Upper lobe of right lung (tissue), 1 donor: ENCODE data around the gene ABCC6. TPM values are rescaled to one million over a fixed set of nuclear protein-coding genes. Genes with fewer than 3 reads are reported as not detected.
A peak's percentile ranks its signal among the peaks of the same experiment; 100 is the strongest.

ENCODE experiments used
- ATAC-seq: fragments of 200-7000 bp; cut with Tn5 transposase; one replicate; pipeline ENCODE4 v1.9.1; 2020; ENCODE audit warnings: mild to moderate bottlenecking, moderate library complexity
- DNase-seq: peaks from one replicate; pipeline ENCODE4 v3.0.0-alpha.2; 2020
- H3K27ac ChIP-seq: fragments of 200-600 bp; one replicate; pipeline ENCODE4 v1.8.0; 2022
- H3K27me3 ChIP-seq: fragments of 200-600 bp; one replicate; pipeline ENCODE4 v1.8.0; 2022; ENCODE audit warnings: mild to moderate bottlenecking
- H3K36me3 ChIP-seq: fragments of 200-600 bp; one replicate; pipeline ENCODE4 v1.8.0; 2022
- H3K4me1 ChIP-seq: fragments of 200-600 bp; one replicate; pipeline ENCODE4 v1.8.0; 2022
- H3K4me3 ChIP-seq: fragments of 200-600 bp; one replicate; pipeline ENCODE4 v1.8.0; 2022; ENCODE audit warnings: mild to moderate bottlenecking
- H3K9me3 ChIP-seq: fragments of 200-600 bp; one replicate; pipeline ENCODE4 v1.8.0; 2022
- intact Hi-C: fragments of 100-400 bp; cut with DNase I; formaldehyde crosslinking; loops from one replicate; pipeline ENCODE4 v1.11.0; 2022
- total RNA-seq: library from RNA; stranded (reverse); fragmentation: NEBNext Ultra II Directional; extraction: Animal tissue kit (Norgen Biotek cat#: 25700); gene quantifications from one replicate; pipeline ENCODE4 v1.2.1, GENCODE V29; 2021
- TF ChIP-seq, protein P1 (sequence below): fragments of 200-600 bp; IDR thresholded peaks from one replicate; pipeline ENCODE4 v1.8.0; 2022; ENCODE audit warnings: antibody characterized with exemption
- donor health status: DM: no; HTN: yes; CAD: no; lungs with severe emphysema.

Gene ABCC6
- total RNA-seq, 1 donor from 2014 or later = 42.5 TPM

DNA sequence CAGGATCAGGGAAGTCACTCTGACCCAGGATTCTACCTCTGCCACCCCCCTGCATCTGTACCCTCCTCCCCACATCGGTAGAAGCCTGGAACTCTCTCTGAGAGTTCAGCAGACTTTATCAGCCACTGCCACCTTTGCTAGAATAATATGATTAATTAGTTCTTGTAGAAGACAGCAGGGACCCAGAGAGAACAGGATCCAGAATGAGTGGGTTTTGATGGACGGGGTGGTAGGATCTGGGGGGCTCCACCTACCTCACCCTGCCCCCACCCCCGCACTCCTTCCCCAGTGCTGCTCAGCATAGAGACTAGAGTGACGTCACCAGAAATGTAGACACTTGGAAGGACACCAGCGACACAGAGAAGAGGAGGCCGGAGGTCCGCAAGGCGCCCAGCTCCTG is 33.5 kb downstream of the ABCC6 start:
- Histone ChIP-seq H3K4me3 (no peak overlapping the region), H3K4me1 (no peaks in the 10 kb centered on the region), H3K27ac (no peak overlapping the region), H3K36me3 (no peaks in the 10 kb centered on the region), H3K27me3 (no peaks in the 10 kb centered on the region), H3K9me3 (no peaks in the 10 kb centered on the region)
- TF ChIP-seq, protein P1, sequence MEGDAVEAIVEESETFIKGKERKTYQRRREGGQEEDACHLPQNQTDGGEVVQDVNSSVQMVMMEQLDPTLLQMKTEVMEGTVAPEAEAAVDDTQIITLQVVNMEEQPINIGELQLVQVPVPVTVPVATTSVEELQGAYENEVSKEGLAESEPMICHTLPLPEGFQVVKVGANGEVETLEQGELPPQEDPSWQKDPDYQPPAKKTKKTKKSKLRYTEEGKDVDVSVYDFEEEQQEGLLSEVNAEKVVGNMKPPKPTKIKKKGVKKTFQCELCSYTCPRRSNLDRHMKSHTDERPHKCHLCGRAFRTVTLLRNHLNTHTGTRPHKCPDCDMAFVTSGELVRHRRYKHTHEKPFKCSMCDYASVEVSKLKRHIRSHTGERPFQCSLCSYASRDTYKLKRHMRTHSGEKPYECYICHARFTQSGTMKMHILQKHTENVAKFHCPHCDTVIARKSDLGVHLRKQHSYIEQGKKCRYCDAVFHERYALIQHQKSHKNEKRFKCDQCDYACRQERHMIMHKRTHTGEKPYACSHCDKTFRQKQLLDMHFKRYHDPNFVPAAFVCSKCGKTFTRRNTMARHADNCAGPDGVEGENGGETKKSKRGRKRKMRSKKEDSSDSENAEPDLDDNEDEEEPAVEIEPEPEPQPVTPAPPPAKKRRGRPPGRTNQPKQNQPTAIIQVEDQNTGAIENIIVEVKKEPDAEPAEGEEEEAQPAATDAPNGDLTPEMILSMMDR = no peak
- ATAC-seq = no peak
- intact Hi-C loops = no loop called here
- no peak for DNase-seq

DNA sequence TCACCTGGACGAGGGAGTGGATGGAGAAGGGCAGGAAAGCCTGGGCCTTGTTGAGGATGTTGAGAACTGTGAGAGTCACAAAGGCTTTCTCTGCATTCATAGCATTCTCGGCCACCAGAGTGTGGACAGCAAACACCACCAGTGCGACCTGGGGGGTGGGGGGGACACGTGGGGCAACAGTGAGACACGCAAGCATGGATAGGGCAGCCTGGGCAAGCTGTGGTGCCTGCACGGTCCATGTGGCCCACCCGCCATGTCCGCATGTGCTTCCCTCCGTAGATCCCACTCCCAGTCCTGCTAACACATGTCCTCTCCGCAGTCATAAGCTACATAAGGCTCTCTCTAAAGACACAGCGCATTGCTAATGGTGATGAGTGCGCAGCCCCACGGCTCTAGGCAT is 34.5 kb downstream of the ABCC6 start:
- Histone ChIP-seq H3K4me3 (no peak overlapping the region), H3K36me3 (no peaks in the 10 kb centered on the region), H3K4me1 (no peaks in the 10 kb centered on the region), H3K9me3 (no peaks in the 10 kb centered on the region), H3K27ac (no peak overlapping the region), H3K27me3 (no peaks in the 10 kb centered on the region)
- intact Hi-C loops = no loop called here
- ATAC-seq = no peak
- DNase-seq = no peak
- TF ChIP-seq, protein P1 = no peak

DNA sequence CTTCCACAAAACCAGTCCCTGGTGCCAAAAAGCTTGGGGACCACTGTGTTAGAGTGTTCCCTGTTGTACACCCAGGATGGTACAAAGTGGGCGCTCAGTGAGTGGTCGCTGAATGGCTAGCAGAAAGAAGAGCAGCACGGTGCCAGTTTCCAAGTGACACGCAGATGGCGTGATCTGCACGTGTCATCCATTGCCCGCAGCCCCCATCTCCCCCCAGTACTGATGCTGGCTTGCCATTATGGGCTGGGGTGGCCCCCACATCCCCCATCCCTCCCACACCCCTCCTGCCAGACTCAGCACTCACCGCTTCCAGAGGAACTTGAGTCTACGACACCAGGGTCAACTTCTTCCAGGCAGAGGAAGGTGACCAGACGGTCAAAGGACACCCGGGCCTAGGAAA is 36.5 kb downstream of the ABCC6 start:
- Histone ChIP-seq H3K27me3 (no peaks in the 10 kb centered on the region), H3K27ac (no peak overlapping the region), H3K36me3 (peaks cover 6% of the 10 kb centered on the region), H3K9me3 (no peaks in the 10 kb centered on the region), H3K4me3 (no peak overlapping the region), H3K4me1 (no peaks in the 10 kb centered on the region)
- intact Hi-C loops = no loop called here
- TF ChIP-seq, protein P1 = no peak
- no peak for DNase-seq
- no peak for ATAC-seq

DNA sequence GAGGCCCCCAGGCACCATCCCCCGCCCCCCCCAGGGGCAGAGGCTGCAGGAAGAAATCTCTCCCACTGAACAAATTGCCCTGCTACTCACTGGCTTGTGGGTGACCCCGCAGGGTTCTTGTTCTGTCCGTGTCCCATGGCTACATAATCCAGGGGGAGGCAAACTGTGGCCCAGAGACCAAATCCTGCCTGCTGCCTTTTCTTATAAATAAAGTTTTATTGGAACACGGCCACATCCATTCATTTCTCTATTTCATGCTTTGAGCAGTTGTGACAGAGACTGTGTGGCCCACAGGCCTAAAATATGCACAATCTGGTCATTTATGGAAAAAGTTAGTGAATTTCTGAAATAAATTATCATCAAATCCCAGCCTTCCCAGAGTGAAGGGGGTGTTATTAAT is 38.2 kb downstream of the ABCC6 start:
- Histone ChIP-seq H3K9me3 (no peaks in the 10 kb centered on the region), H3K36me3 (peaks cover 11% of the 10 kb centered on the region), H3K4me1 (no peaks in the 10 kb centered on the region), H3K4me3 (no peak overlapping the region), H3K27ac (no peak overlapping the region), H3K27me3 (no peaks in the 10 kb centered on the region)
- intact Hi-C loops = no loop called here
- no peak for DNase-seq
- TF ChIP-seq, protein P1 = no peak
- no peak for ATAC-seq

DNA sequence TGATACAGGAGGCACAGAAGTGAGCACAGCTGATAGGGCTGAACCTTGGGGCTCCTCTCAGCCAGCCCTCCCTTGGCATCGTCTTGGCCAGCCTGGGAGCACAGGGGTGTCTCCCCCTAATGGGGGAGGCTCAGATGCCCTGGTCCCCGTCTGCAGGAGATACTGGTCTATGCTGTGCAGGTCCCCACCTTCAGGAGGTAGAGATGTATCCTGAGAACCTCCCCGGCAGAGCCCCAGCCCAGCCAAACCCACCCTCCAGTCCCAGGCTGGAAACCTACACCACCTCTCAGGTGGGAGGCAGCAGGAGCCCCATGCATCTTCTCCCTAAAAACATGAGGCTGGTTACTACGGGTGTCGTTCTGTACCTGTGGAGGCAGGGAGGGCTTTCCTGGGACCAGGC is 38.7 kb downstream of the ABCC6 start:
- TF ChIP-seq, protein P1 = no peak
- Histone ChIP-seq H3K9me3 (no peaks in the 10 kb centered on the region), H3K4me3 (no peak overlapping the region), H3K4me1 (no peaks in the 10 kb centered on the region), H3K36me3 (peaks cover 11% of the 10 kb centered on the region), H3K27me3 (no peaks in the 10 kb centered on the region), H3K27ac (no peak overlapping the region)
- no peak for DNase-seq
- intact Hi-C loops = no loop called here
- no peak for ATAC-seq

DNA sequence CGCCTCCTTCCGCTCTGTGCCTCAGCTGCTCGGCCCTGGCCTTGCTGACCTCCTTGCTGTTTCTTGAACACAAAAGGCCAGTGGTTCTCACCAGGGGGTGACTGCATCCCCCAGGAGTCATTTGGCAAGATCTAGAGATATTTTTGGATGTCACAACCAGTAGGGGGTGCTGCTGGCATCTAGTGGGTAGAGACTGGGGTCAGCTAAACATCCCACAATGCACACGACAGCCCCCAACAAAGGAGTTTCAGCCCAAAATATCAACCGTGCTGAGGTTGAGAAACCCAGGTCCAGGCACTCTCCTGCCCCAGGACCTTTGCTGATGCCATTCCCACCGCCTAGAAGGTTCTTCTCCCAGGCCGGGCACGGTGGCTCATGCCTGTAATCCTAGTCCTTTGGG is 39.7 kb downstream of the ABCC6 start:
- intact Hi-C loops = no loop called here
- no peaks in the 10 kb centered on the region for H3K4me1 ChIP-seq
- no peak overlapping the region for H3K27ac ChIP-seq
- H3K36me3 ChIP-seq = peaks cover 11% of the 10 kb centered on the region
- no peak for DNase-seq
- no peaks in the 10 kb centered on the region for H3K27me3 ChIP-seq
- TF ChIP-seq, protein P1 = peak; percentile 13
- no peak overlapping the region for H3K4me3 ChIP-seq
- ATAC-seq = no peak
- no peaks in the 10 kb centered on the region for H3K9me3 ChIP-seq
